K562 (cell line): Measurements from ENCODE around the gene SALL2. TPM values are rescaled to one million over a fixed set of nuclear protein-coding genes. Genes with fewer than 3 reads are reported as not detected.

Experiments used
- ELF1 ChIP-seq: fragments of 200-800 bp; sonication (Bioruptor generic); IDR thresholded peaks from 2 replicates; pipeline ENCODE4 v1.6.1; 2016; ENCODE audit warnings: missing genetic modification characterization, missing compliant biosample characterization
- FOXK2 ChIP-seq, 2 experiments: fragments of 450-650 bp; IDR thresholded peaks in 1 of 2; conservative IDR thresholded peaks in 1 of 2; 2 replicates each; pipeline ENCODE4 v1.6.1; 2016; ENCODE audit warnings: low read depth in 2 of 2, mild to moderate bottlenecking in 1 of 2
- LARP7 ChIP-seq: fragments of 450-650 bp; IDR thresholded peaks from 2 replicates; pipeline ENCODE4 v1.6.1; 2016
- LCOR ChIP-seq: sonication (generic); formaldehyde crosslinking; IDR thresholded peaks from 2 replicates; pipeline ENCODE4 v1.8.0; 2022; ENCODE audit warnings: mild to moderate bottlenecking, missing genetic modification reagents
- MYC ChIP-seq, 2 experiments: fragments of 250-450 bp in 1 of 2; sonication (Bioruptor Pico) in 1 of 2; IDR thresholded peaks; 2 replicates each; pipeline versions ENCODE4 v1.5.1 to v1.6.1; 2012 to 2021; ENCODE audit warnings: low read depth in 2 of 2, borderline replicate concordance in 1 of 2, improper control_type of control experiment in 1 of 2, low read length in 1 of 2, mild to moderate bottlenecking in 1 of 2, moderate library complexity in 1 of 2
- NFYB ChIP-seq: IDR thresholded peaks from 2 replicates; pipeline ENCODE4 v1.6.1; 2011; ENCODE audit warnings: mild to moderate bottlenecking, moderate library complexity; ENCODE audit not compliant: insufficient read length; ENCODE audit errors: extremely low read depth
- RBBP5 ChIP-seq: fragments of 200-600 bp; sonication (generic); IDR thresholded peaks from 2 replicates; pipeline ENCODE4 v1.6.1; 2012; ENCODE audit warnings: borderline replicate concordance, mild to moderate bottlenecking, low read length, control low read depth, inconsistent platforms; ENCODE audit not compliant: insufficient read depth, poor library complexity, severe bottlenecking
- ZNF184 ChIP-seq: sonication (generic); formaldehyde crosslinking; IDR thresholded peaks from 2 replicates; pipeline ENCODE4 v1.5.0; 2020; ENCODE audit warnings: missing genetic modification reagents
- polyA plus RNA-seq, 8 experiments: library from polyadenylated mRNA; depleted of rRNA in 4 of 8; stranded (reverse) in 5 of 8; unstranded in 3 of 8; fragments of >200 nt; fragmentation: Nextera tagmentation in 2 of 8; fragmentation: Illumina TruSeq in 1 of 8; extraction: Ambion mirVana in 2 of 8; extraction: Trizol in 1 of 8; gene quantifications; 2 replicates each; pipeline versions ENCODE4 v1.2.1 to v1.2.3, GENCODE V29; 2011 to 2014; ENCODE audit warnings: inconsistent platforms in 1 of 8, missing spikeins in 1 of 8
- total RNA-seq, 7 experiments: library from RNA; depleted of rRNA in 6 of 7; stranded (reverse); fragments of >200 nt in 6 of 7; fragmentation: Illumina TruSeq in 2 of 7; extraction: Trizol in 2 of 7; gene quantifications; 2 replicates each; pipeline versions ENCODE4 v1.2.1 to v1.2.3, GENCODE V29; 2011 to 2021; ENCODE audit warnings: low replicate concordance in 1 of 7
- TF ChIP-seq, protein P1 (sequence below): fragments of 250-450 bp; sonication (Bioruptor Pico); IDR thresholded peaks from 2 replicates; pipeline ENCODE4 v1.5.0; 2021; ENCODE audit warnings: mild to moderate bottlenecking, borderline replicate concordance
- TF ChIP-seq, protein P2 (sequence below): fragments of 450-650 bp; IDR thresholded peaks from 2 replicates; pipeline ENCODE4 v1.6.1; 2016; ENCODE audit warnings: low read depth
- TF ChIP-seq, protein P3 (sequence below): sonication (generic); formaldehyde crosslinking; IDR thresholded peaks from 2 replicates; pipeline ENCODE4 v1.8.1; 2022; ENCODE audit warnings: missing genetic modification reagents
- TF ChIP-seq, protein P4 (sequence below), 3 experiments: fragments of 200-800 bp in 1 of 3; sonication (Bioruptor generic) in 1 of 3; sonication (generic) in 1 of 3; formaldehyde crosslinking in 1 of 3; IDR thresholded peaks; 2 replicates each; pipeline versions ENCODE4 v1.6.1 to v1.8.0; 2016 to 2022; ENCODE audit warnings: mild to moderate bottlenecking in 2 of 3, missing compliant biosample characterization in 2 of 3, missing genetic modification characterization in 2 of 3, missing genetic modification reagents in 1 of 3

The SALL2 gene
- total and polyA plus RNA-seq, 9 of the 15 experiments (the other 6 are each of a cell fraction or from before 2014, with no cell fraction given), result 6.6 to 30.4 (median 12.9) TPM

- TF ChIP-seq, protein P1, sequence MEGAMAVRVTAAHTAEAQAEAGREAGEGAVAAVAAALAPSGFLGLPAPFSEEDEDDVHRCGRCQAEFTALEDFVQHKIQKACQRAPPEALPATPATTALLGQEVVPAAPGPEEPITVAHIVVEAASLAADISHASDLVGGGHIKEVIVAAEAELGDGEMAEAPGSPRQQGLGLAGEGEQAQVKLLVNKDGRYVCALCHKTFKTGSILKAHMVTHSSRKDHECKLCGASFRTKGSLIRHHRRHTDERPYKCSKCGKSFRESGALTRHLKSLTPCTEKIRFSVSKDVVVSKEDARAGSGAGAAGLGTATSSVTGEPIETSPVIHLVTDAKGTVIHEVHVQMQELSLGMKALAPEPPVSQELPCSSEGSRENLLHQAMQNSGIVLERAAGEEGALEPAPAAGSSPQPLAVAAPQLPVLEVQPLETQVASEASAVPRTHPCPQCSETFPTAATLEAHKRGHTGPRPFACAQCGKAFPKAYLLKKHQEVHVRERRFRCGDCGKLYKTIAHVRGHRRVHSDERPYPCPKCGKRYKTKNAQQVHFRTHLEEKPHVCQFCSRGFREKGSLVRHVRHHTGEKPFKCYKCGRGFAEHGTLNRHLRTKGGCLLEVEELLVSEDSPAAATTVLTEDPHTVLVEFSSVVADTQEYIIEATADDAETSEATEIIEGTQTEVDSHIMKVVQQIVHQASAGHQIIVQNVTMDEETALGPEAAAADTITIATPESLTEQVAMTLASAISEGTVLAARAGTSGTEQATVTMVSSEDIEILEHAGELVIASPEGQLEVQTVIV, result no peak
- TF ChIP-seq FOXK2 (conservative IDR thresholded peaks at IDR 0.05 in 1 of 2, IDR thresholded peaks at IDR 0.05 in 1 of 2; ENCODE audit: low read depth in 2 of 2) (peak; percentile 73 to 83), ELF1 (peak; percentile 82), ZNF184 (CRISPR knock-in tag) (no peak), NFYB (peak; percentile 44), LCOR (CRISPR knock-in tag) (no peak), LARP7 (no peak), MYC (IDR thresholded peaks at IDR 0.05; ENCODE audit: low read depth, low read length) (peak; percentile 38; the same call in 1 of the 2 replicates), MYC (CRISPR knock-in tag; IDR thresholded peaks at IDR 0.05; ENCODE audit: borderline replicate concordance, low read depth) (no peak), RBBP5 (peak; percentile 83)
- TF ChIP-seq, protein P2, sequence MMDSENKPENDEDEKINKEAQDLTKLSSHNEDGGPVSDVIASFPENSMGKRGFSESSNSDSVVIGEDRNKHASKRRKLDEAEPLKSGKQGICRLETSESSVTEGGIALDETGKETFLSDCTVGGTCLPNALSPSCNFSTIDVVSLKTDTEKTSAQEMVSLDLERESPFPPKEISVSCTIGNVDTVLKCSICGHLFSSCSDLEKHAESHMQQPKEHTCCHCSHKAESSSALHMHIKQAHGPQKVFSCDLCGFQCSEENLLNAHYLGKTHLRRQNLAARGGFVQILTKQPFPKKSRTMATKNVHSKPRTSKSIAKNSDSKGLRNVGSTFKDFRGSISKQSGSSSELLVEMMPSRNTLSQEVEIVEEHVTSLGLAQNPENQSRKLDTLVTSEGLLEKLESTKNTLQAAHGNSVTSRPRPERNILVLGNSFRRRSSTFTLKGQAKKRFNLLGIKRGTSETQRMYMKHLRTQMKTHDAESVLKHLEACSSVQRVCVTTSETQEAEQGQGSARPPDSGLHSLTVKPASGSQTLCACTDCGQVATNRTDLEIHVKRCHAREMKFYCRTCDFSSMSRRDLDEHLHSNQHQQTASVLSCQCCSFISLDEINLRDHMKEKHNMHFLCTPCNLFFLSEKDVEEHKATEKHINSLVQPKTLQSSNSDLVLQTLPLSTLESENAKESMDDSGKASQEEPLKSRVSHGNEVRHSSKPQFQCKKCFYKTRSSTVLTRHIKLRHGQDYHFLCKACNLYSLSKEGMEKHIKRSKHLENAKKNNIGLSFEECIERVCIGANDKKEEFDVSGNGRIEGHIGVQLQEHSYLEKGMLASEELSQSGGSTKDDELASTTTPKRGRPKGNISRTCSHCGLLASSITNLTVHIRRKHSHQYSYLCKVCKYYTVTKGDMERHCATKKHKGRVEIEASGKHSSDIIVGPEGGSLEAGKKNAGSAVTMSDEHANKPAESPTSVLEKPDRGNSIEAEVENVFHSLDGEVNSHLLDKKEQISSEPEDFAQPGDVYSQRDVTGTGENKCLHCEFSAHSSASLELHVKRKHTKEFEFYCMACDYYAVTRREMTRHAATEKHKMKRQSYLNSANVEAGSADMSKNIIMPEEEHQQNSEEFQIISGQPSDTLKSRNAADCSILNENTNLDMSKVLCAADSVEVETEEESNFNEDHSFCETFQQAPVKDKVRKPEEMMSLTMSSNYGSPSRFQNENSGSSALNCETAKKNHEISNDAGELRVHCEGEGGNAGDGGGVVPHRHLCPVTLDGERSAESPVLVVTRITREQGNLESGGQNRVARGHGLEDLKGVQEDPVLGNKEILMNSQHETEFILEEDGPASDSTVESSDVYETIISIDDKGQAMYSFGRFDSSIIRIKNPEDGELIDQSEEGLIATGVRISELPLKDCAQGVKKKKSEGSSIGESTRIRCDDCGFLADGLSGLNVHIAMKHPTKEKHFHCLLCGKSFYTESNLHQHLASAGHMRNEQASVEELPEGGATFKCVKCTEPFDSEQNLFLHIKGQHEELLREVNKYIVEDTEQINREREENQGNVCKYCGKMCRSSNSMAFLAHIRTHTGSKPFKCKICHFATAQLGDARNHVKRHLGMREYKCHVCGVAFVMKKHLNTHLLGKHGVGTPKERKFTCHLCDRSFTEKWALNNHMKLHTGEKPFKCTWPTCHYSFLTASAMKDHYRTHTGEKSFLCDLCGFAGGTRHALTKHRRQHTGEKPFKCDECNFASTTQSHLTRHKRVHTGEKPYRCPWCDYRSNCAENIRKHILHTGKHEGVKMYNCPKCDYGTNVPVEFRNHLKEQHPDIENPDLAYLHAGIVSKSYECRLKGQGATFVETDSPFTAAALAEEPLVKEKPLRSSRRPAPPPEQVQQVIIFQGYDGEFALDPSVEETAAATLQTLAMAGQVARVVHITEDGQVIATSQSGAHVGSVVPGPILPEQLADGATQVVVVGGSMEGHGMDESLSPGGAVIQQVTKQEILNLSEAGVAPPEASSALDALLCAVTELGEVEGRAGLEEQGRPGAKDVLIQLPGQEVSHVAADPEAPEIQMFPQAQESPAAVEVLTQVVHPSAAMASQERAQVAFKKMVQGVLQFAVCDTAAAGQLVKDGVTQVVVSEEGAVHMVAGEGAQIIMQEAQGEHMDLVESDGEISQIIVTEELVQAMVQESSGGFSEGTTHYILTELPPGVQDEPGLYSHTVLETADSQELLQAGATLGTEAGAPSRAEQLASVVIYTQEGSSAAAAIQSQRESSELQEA, result no peak
- TF ChIP-seq, protein P3, sequence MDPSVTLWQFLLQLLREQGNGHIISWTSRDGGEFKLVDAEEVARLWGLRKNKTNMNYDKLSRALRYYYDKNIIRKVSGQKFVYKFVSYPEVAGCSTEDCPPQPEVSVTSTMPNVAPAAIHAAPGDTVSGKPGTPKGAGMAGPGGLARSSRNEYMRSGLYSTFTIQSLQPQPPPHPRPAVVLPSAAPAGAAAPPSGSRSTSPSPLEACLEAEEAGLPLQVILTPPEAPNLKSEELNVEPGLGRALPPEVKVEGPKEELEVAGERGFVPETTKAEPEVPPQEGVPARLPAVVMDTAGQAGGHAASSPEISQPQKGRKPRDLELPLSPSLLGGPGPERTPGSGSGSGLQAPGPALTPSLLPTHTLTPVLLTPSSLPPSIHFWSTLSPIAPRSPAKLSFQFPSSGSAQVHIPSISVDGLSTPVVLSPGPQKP (CRISPR knock-in tag), result no peak
- TF ChIP-seq, protein P4, sequence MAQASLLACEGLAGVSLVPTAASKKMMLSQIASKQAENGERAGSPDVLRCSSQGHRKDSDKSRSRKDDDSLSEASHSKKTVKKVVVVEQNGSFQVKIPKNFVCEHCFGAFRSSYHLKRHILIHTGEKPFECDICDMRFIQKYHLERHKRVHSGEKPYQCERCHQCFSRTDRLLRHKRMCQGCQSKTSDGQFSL (CRISPR knock-in tag; IDR thresholded peaks at IDR 0.05), result no peak
- TF ChIP-seq, protein P4 (tag; IDR thresholded peaks at IDR 0.05), result peak in 1 of 2 experiments; percentile 77; a peak in 2 of 4 replicates
Observed at GRCh38 chr14:21476925-21477681, 49.0 kb downstream of the SALL2 start, which contains the start of the genes RAB2B and TOX4 (continued).
